Activated gamma-delta T cell treated with Interleukin-2 at 50 U/mL for 16 hours (primary cell): ENCODE measurements around the gene OR10X1.

Experiments used
- DNase-seq: peaks from one replicate; pipeline ENCODE4 v3.0.0-alpha.2; 2020

OR10X1 gene

GRCh38 chr1:158579733-158580132 lies at the start of gene OR10X1:
TSS of gene OR10X1 (minus strand) at chr1:158579899. CDS start at chr1:158579899, 0 bp downstream.
- no peak for DNase-seq

- no peak for DNase-seq
These were observed 34.1 kb upstream of the OR10X1 start for GRCh38 chr1:158613764-158614163.

- no peak for DNase-seq
These were observed 32.2 kb upstream of the OR10X1 start for GRCh38 chr1:158611916-158612315.

- DNase-seq, result no peak
These were observed 27.6 kb upstream of the OR10X1 start for GRCh38 chr1:158607296-158607695.

- no peak for DNase-seq
These were observed 25.3 kb upstream of the OR10X1 start, which contains the start of gene OR10Z1 for GRCh38 chr1:158604968-158605367. TSS of gene OR10Z1 (plus strand) at chr1:158605268. CDS start at chr1:158606439, 1,171 bp downstream.

GRCh38 chr1:158600735-158601134 lies 21.0 kb upstream of the OR10X1 start:
- DNase-seq, result no peak

- no peak for DNase-seq
These were observed 7.2 kb upstream of the OR10X1 start for GRCh38 chr1:158586942-158587341.

- DNase-seq, result no peak
These were observed 4.3 kb upstream of the OR10X1 start for GRCh38 chr1:158583962-158584361.

GRCh38 chr1:158577561-158577960 lies 2.1 kb downstream of the OR10X1 start:
- no peak for DNase-seq

GRCh38 chr1:158572226-158572625 lies 7.5 kb downstream of the OR10X1 start:
- DNase-seq, result no peak

- no peak for DNase-seq
These were observed 9.2 kb downstream of the OR10X1 start, which contains the start of gene OR6P1 for GRCh38 chr1:158570480-158570879. TSS of gene OR6P1 (minus strand) at chr1:158570580. CDS start at chr1:158563604, 6,976 bp downstream.

- no peak for DNase-seq
These were observed 15.1 kb downstream of the OR10X1 start for GRCh38 chr1:158564608-158565007.

GRCh38 chr1:158563853-158564252 lies 15.8 kb downstream of the OR10X1 start:
- DNase-seq, result no peak

- no peak for DNase-seq
These were observed 20.0 kb downstream of the OR10X1 start for GRCh38 chr1:158559696-158560095.

- DNase-seq, result no peak
These were observed 25.3 kb downstream of the OR10X1 start, which contains the start of gene OR6Y1 for GRCh38 chr1:158554352-158554751. TSS of gene OR6Y1 (minus strand) at chr1:158554405. CDS start at chr1:158548105, 6,300 bp downstream.

GRCh38 chr1:158552296-158552695 lies 27.4 kb downstream of the OR10X1 start:
- DNase-seq, result no peak

- no peak for DNase-seq
These were observed 32.2 kb downstream of the OR10X1 start for GRCh38 chr1:158547533-158547932.

GRCh38 chr1:158537609-158538008 lies 42.1 kb downstream of the OR10X1 start:
- DNase-seq, result no peak

- no peak for DNase-seq
These were observed 45.2 kb downstream of the OR10X1 start for GRCh38 chr1:158534496-158534895.
